Measurements from ENCODE around the gene LMO7.
"Not testable (repeated sequence)": the region's sequence is repeated elsewhere in the genome, so short reads cannot be mapped to it uniquely, and the experiment has no call there.

Gene LMO7

DNA sequence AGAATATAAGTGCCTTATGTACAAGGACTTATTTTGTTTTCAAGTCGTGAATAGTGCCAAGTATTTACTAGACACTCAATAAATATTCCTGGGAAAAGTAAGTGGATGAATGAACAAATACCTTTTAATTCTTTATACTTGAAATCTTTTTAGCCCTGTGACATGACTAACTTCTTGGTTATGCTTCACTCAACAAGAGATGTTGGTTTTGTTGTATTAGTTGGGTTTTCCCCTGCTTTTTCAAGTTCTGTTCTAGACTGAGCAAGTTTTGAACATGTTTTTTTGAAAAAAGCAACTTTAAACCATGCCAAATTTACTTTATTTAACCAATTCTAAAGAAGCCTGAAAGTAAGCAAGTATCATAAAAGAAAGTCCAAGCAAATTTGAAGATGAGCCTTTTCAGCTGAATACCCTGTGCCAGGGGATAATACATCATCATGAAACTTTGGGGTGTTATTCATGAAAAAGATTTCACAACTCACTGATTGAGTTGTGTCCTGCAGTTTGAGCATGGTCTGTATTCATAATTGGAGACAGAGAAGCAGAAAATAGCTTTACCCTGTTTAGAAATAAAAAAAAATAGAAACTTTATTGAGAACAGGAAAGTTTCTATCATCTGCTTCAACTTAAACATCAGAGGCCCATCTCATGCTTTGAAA, 11.1 kb downstream of the LMO7 start:
- no peak for DNase-seq (ENCODE audit: low read depth, low spot score)

DNA sequence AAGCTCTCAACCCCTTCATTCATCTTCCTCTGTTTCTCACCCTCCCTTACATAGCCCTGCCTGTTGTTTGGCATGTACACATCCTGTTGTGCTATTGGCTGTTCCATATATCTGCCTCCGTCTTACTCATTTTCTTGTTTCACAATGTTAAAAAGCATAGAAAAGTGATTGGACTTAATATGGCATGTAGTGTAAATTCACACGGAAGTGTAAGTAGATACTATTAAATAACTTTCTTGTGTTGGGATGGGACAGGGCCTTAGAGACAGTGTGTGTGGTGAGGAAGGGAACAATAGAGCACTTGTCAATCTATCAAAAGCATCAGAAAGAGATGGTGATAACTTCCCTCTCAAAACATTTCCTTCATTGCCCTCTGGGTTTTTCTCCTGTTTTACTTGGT, 12.3 kb downstream of the LMO7 start:
- DNase-seq (ENCODE audit: low read depth, low spot score) = no peak

DNA sequence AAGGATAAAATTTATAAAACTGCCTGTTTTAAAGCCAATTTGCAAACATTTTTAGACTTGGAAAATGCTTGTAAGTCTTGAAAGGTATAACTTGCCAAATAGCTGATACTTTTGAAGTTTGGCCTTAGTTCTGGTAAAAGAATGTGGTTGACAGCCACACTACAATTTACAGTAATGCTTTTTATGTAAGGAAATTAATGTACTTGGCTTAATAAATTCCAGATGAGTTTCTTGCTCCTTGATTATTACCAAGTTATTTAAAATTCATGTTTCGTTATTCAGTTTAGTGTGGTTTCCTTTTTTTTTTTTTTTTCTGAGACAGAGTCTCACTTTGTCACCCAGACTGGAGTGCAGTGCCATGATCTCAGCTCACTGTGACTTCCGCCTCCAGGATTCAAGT, 14.9 kb downstream of the LMO7 start:
- no peak for DNase-seq (ENCODE audit: low read depth, low spot score)

DNA sequence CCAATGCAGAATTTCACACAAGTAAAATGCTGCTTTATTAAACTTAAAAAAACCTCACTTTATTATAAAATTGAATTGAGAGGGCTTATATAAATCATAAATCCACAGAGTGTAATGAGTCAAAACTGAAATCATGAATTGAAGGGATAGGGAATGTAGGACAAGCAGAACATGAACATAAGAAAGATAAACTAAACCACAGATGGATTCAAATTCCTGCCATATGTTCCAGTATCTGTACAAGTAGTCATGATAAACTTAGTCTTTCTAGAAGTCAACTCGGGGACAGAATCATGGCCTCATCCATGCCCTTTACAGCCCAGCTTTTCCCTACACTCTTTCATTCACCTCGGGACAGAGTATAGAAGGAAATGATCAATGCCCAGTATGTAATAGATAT, 16.6 kb downstream of the LMO7 start:
- no peak for DNase-seq (ENCODE audit: low read depth, low spot score)

DNA sequence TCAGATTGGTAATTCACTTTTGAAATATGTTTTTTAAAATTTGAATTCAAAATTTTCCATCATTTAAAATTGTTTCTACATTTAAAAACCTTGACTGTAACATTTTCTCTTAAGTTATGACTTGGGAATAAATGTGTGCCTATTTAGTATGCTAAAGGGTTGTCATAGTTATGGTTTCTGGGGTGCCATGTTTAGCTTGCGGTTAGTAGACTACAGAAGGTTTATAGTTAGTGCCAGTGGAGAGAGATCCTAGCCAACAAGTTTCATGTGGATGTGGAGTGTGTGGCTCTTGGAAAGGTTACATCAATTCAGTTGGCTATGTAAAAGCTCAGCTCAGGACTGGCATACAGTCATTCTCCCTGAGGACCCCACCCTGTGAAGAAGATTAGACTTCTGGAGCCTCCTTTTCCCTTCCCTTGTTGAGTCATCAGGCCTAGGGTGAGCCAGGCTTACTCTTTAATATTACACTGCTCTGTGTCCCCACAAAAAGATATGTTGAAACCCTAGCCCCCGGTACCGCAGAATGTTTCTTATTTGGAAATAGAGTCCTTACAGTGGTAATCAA, 20.4 kb downstream of the LMO7 start:
- no peak for DNase-seq (ENCODE audit: low read depth, low spot score)

DNA sequence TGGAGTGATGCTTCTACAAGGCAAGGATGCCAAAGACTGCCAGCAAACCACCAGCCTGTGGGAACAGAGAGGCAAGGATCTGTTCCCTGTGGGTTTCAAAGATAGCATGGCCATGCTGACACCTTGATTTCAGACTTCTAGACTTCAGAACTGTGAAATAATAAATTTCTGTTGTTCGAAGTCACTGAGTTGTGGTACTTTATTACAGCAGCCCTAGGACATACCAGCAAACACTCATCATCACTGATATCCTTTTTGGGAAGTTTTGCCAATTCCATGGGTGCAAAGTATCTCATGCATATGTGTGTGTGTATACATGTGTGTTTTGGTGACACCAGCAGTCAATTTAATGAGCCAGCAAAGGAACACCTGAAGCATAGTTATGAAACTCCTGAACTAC, 21.0 kb downstream of the LMO7 start:
- no peak for DNase-seq (ENCODE audit: low read depth, low spot score)

DNA sequence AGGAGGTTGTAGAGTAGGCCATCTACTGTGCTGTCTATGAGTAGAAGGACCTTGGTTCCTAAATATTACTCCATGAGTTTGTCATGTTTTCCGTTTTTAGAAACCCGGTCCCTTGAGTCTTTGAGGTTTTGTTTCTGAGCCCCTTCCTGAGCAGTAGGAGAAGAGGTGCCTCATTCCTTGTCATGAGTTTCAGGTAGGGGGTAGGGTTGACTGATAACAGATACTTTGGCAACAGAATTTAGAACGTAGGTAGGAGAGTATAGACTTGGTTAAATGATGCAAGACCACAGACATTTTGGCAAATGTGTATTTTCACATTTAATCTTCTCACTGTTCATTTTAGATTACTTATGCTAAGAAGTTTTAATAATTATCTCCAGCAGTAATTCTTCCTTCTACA, 24.6 kb downstream of the LMO7 start:
- DNase-seq (ENCODE audit: low read depth, low spot score) = no peak

DNA sequence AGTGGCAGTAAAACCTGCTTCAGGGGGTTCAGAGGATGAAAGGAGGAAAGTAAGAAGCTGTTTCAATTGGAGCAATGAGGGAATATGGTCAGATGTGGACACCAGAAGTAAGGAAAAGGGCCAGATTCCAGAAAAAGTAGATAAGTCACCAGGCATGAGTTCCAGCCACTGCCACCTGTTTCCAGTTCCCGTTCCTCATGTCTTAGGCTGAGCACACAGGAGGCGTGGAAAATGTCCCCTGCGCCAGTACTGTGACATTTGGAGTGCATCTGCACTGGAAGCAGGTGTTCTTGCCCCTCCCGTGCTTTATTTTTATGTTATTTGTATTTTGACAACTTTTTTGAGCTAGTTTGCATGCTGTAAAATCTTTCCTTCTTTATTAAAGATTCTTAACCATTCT, 25.3 kb downstream of the LMO7 start:
- DNase-seq (ENCODE audit: low read depth, low spot score) = no peak

DNA sequence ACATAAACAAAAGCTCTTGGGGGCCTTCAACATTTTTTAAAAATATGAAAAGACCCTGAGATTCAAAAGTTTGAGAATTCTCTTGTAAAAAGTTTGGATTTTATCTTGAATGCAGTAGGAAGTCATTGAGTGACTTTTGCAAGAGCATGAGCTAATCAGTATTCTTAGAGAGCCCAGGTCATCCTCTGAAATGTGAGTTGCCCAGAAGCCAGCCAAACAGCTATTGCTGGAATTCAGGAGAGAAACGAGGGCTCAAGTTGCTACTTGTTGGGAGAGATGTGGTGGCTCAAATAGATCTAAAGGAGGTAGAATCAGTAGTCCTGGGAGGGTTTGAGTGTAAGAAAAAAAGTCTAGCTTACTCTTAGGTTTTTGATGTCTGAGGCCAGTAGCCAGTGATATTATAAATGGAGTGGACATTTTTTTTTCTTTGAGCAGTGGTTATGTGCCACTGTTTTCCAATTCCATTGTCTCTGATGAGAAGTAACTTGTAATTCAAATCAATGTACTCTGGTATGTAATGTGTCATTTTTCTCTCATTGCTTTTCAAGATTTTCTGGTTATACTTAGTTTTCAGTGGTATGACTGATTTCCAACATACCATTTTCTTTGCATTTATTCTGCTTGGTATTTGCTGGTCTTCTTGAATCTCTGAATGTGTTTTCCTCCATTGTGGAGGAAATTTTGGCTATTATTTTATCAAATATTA, 30.7 kb downstream of the LMO7 start:
- DNase-seq (ENCODE audit: low read depth, low spot score) = no peak

DNA sequence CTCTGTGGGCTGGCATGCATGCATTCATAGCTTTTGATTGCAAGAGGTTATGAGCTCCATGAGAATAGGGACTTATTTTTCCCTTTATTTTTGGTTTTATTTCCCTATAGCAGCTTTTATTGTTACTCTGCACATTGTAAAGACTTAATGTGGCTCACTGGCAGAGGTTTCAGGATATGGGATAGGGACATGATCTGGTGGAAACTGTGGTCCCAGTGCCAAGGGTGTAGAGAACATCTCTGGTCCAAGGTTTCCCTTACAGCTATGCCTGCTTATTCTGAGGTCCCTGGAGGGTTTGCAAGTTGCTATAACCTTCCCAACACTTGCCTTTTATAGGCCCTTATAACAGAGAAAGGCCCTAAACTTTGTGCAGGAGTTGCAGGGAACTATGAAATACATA, 33.6 kb downstream of the LMO7 start:
- DNase-seq (ENCODE audit: low read depth, low spot score) = no peak

DNA sequence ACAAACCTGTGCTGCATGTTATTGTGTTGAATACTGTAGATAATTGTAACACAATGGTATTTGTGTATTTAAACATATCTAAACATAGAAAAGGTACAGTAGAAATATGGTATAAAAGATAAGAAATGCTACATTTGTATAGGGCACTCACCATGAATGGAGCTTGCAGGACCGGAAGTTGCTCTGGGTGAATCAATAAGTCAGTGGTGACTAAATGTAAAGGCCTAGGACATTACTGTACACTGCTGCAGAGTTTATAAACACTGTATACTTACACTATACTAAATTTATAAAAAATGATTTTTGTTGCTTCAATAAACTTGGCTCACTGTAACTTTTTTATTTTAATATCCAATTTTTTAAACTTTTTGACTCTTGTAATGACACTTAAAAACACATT, 34.4 kb downstream of the LMO7 start:
- DNase-seq (ENCODE audit: low read depth, low spot score) = no peak

DNA sequence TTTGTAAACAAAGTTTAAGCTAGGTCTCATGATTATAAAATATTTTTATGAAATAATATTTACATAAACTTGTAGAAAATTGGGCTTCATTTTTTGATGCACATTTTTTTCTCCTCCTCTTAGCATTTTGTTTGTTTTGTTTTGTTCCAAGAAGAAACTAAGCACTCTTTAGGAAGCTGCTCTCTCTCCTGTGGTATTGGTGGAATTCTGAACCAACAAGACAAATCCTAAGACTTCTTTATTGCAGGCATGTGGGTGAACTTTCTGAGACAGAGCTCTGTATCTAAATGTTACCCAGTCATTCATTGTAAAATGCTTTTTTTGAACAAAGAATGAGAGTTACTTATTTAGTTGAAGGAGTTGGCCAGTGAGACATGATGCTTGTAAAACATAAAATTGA, 39.3 kb downstream of the LMO7 start:
- DNase-seq (ENCODE audit: low read depth, low spot score) = no peak

DNA sequence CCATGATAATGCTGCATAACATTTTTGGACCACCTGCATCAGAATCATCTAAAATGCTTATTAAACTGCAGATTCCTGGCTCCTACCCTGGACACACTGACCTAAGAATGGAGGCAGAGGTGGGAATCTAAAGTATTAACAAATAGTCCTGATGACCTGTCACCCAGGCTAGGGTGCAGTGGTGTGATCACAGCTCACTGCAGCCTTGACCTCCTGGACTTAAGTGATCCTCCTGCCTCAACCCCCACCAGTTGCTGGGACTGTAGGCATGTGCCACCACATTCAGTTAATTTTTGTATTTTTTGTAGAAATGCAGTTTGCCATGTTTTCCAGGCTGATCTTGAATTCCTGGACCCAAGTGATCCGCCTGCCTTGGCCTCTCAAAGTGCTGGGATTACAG, 43.3 kb downstream of the LMO7 start:
- DNase-seq (ENCODE audit: low read depth, low spot score) = no peak

DNA sequence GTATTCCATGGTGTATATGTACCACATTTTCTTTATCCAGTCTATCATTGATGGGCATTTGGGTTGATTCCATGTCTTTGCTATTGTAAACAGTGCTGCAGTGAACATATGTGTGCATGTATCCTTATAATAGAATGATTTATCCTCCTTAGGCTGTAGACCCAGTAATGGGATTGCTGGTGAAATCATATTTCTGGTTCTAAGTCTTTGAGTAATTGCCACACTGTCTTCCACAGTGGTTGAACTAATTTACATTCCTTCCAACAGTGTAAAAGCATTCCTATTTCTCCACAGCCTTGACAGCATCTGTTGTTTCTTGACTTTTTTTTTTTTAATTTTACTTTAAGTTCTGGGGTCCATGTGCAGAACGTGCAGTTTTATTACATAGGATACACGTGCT, 44.1 kb downstream of the LMO7 start:
- not testable (repeated sequence) for DNase-seq (ENCODE audit: low read depth, low spot score)

DNA sequence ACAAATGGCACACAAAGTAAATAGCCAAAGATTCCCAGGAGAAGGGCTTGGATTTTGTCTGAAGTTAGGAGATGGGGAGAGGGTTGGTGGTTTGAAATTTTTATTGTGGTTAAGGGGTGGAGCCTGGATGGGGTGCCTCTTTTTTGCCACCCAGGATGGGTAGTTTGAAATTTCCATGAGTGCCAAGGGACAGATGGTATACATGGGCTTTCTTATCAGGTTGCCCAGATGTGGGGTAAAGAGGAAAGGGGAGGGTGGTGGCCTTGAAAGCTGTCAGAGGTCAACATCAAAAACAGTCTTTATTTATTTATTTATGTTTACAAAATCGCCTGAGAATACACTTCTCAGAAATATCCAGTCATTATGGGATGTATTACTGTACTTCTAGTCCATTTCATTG, 46.2 kb downstream of the LMO7 start:
- DNase-seq (ENCODE audit: low read depth, low spot score) = no peak

DNA sequence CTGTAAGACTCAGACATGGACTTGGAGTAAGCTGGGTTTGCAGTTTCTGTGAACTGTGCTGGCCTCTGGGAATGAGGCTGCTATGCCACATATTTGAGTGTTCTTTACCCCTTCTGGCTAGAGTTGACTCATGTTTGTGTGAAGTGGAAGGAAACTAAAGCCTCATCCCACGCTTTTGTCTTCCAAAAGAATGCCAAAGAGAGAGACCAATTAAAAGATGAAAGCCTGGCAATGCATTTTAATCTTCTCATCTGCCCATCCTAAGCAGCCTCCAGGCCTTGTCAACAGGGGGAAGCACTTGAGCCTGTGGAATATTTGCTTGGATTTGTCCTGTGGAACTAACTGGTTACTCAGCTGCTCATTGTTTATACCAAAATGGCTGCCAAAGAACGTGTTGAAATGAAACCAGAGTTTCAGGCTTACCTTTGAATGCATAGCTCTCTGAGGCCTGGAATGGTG, 49.1 kb downstream of the LMO7 start:
- DNase-seq (ENCODE audit: low read depth, low spot score) = peak; percentile 59

DNA sequence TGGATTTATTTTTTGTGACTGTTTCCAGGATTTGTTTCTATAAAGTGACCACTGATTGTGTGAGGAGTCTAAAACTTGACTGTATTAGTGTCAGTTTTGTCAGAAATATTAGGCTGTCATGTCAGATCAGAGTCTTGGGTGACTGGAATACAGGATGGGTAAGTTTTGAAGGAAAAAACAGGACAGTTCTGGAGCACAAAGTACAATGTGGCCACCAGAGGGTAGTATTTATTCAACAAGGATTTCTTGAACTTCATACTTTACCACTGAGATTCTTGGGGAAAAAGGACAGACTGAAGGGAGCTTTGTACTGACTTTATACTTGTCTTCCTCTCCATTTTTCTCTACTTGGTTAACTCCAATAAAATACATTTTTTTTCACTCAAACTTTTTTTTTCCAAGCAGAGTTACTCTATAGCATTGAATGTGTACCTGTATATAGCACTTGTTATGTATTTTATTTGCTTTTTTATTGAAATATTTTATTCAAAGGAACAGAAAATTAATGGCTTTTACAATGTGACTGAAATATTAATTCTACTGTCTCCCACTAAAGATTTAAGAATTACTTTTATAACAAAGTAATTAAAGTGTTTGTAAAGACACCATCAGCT, 51.1 kb downstream of the LMO7 start:
- no peak for DNase-seq (ENCODE audit: low read depth, low spot score)

DNA sequence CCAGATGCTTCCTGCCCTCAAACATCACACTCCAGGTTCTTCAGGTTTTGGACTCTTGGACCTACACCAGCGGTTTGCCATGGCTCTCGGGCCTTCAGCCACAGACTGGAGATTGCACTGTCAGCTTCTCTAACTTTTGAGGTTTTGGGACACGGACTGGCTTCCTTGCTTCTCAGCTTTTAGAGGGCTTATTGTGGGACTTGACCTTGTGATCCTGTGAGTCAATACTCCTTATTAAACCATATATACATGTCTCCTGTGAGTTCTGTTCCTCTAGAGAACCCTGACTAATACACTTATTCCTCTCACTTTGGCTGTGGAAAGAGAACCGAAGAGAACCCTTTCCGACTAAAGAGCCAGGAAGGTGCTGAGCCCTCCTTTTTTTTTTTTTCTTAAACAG, 53.6 kb downstream of the LMO7 start:
- DNase-seq (ENCODE audit: low read depth, low spot score) = no peak

DNA sequence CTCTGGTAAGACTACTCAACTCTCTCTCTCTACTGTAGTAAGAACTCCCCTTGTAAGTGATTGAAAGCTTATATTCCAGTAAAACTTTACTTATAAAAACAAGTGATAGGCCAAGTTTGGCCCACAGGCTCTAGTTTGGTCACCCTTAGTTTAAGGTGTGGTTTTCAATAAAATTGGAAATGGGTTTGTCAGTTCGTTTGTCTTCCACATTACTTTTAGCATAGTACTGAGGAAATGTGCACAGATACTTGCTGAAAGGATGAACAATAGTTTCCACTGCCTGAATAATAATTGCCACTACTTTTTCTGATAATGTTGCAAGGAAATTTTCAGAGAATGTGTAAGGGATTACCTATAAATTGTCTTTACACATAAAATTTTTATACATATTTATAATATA, 54.5 kb downstream of the LMO7 start:
- DNase-seq (ENCODE audit: low read depth, low spot score) = no peak

DNA sequence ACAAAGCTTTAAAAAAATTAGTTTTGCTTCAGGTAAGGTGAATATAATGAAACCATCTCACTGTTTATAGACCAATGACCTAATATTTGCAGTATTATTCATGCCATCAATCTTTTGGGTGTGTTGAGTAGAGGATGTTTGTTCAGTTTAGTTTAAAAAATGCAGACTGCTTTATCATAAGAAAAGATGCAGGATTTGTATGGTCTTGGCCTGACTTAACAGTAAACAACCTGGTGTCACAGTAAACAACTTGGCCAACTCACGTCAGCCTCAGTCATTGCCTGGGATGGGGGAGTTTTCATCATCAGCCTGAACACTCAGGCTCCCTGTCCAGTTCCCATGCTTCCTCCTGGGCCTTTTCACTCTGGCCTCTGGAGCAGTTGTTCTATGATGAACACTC, 55.1 kb downstream of the LMO7 start:
- no peak for DNase-seq (ENCODE audit: low read depth, low spot score)

DNA sequence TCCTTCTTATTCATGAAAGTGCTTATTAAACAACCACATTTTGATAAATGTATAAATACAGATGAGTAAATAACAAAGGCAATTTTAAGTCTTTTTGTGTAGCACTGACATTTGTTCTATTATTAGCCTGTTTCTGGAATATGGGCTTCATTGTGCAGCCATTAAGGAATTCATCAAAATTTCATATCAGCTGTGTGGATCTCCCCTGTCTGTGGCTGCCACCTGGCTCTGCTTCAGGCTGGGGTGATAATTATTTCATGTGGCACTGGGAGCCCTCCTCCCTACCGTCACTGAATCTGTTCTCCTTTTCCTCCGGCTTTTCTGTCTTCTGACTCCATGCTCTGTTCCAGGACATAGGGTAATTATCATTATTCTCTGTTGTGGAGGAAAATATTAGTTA, 57.1 kb downstream of the LMO7 start:
- DNase-seq (ENCODE audit: low read depth, low spot score) = no peak

DNA sequence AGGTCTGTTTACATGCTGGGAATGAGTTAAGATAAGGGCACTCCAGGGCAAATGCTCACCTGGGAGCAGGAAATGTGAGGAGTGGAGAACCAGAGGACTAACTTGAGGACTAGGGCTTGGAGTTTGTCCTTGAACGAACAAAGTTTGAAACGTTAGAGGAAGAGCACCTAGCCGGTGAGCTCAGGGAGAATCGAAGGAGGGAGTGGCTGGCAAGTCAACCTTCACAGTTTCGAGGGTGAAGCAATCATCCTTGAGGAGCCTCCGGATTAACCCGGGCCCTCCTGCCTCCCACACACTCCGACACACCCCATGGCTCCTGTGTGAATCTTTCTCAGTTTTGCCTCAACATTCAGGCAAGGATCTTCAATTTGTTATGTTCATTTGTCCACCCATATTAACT, 58.6 kb downstream of the LMO7 start:
- DNase-seq (ENCODE audit: low read depth, low spot score) = no peak

DNA sequence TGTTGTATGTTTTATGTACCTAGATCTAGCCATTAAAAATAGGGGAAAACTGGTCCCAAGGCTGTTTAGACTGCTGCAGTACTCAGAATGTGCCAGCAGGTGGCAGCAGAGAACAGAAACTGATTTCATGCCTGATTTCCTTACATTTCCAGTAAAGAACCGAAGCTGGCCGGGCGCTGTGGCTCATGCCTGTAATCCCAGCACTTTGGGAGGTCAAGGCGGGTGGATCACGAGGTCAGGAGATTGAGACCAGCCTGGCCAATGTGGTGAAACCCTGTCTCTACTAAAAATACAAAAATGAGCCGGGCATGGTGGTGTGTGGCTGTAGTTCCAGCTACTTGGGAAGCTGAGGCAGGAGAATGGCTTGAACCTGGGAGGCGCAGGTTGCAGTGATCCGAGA, 59.8 kb downstream of the LMO7 start:
- DNase-seq (ENCODE audit: low read depth, low spot score) = peak; percentile 68
